Hair follicle dermal papilla cell (primary cell): Measurements from ENCODE around the gene RAC2. TPM values are rescaled to one million over a fixed set of nuclear protein-coding genes. Genes with fewer than 3 reads are reported as not detected.

Experiments used
- small RNA-seq: library from RNA; depleted of rRNA; stranded (forward); fragments of <200 nt; gene quantifications from one replicate; pipeline ENCODE3, GENCODE V24; 2012
- total RNA-seq: library from RNA; depleted of rRNA; stranded (reverse); fragments of >200 nt; gene quantifications from 2 replicates; pipeline ENCODE4 v1.2.3, GENCODE V29; 2012

Gene RAC2
- 10.2 and 15.4 TPM in 2 replicates for total RNA-seq

GRCh38 chr22:37244114-37244921, at the start of gene RAC2:
TSS of gene RAC2 (minus strand) at chr22:37244269. CDS start at chr22:37244148, 121 bp downstream.

GRCh38 chr22:37282385-37282677, 38.3 kb upstream of the RAC2 start, which contains the start of gene CYTH4:
TSS of gene CYTH4 (plus strand) at chr22:37282508. CDS start at chr22:37282570, 62 bp downstream.

GRCh38 chr22:37212174-37212906, 31.7 kb downstream of the RAC2 start, which contains the start of gene SSTR3:
TSS of gene SSTR3 (minus strand) at chr22:37212477. CDS start at chr22:37207803, 4,674 bp downstream.

GRCh38 chr22:37187891-37188761, 55.9 kb downstream of the RAC2 start, which contains the start of gene C1QTNF6:
TSS of gene C1QTNF6 (minus strand) at chr22:37188247. CDS start at chr22:37188213, 34 bp downstream.

Small RNAs within 50 kb of the gene (small RNA-seq; reads per million reads assigned to genes)
- gene Z82188.1 = not detected

Other genes with a start within 250 kb of the RAC2 start
- 23.4 and 24.0 TPM in 2 replicates for gene TST, start 224.8 kb downstream of the RAC2 start, total RNA-seq
- gene MPST, start 224.5 kb downstream of the RAC2 start, total RNA-seq = 69.0 and 72.3 TPM in 2 replicates
- 26.8 and 30.2 TPM in 2 replicates for gene KCTD17, start 192.5 kb downstream of the RAC2 start, total RNA-seq
- gene TMPRSS6, start 134.6 kb downstream of the RAC2 start, total RNA-seq = not detected in 2 replicates
- 0.16 and 1.7 TPM in 2 replicates for gene IL2RB, start 94.4 kb downstream of the RAC2 start, total RNA-seq
- 13.2 and 17.4 TPM in 2 replicates for gene C1QTNF6, start 56.0 kb downstream of the RAC2 start, total RNA-seq
- gene SSTR3, start 31.8 kb downstream of the RAC2 start, total RNA-seq = not detected in 2 replicates
- not detected in 2 replicates for gene CYTH4, start 38.2 kb upstream of the RAC2 start, total RNA-seq
- under 0.01 TPM in 1 of 2 replicates, not detected in the other for gene ELFN2, start 183.2 kb upstream of the RAC2 start, total RNA-seq
- 0.16 TPM in 1 of 2 replicates, not detected in the other for gene MFNG, start 242.1 kb upstream of the RAC2 start, total RNA-seq